K562 (cell line): ENCODE data around the gene RRP7A.

Source experiments
- E2F6 ChIP-seq, 2 experiments: IDR thresholded peaks; 2 replicates each; pipeline ENCODE4 v1.6.1; 2011; ENCODE audit warnings: borderline replicate concordance in 1 of 2, control low read depth in 1 of 2, low read depth in 1 of 2, low read length in 1 of 2, mild to moderate bottlenecking in 1 of 2, mixed read lengths in 1 of 2, moderate library complexity in 1 of 2; ENCODE audit not compliant: insufficient read depth in 1 of 2, insufficient read length in 1 of 2, poor library complexity in 1 of 2, severe bottlenecking in 1 of 2; ENCODE audit errors: extremely low read depth in 1 of 2
- GATA2 ChIP-seq: sonication (generic); formaldehyde crosslinking; IDR thresholded peaks from 2 replicates; pipeline ENCODE4 v1.4.0; 2020; ENCODE audit warnings: mild to moderate bottlenecking, missing genetic modification reagents
- HOXB6 ChIP-seq: fragments of 250-450 bp; sonication (Bioruptor Pico); IDR thresholded peaks from 2 replicates; pipeline ENCODE4 v1.5.1; 2022; ENCODE audit warnings: mild to moderate bottlenecking, borderline replicate concordance
- YBX1 ChIP-seq: fragments of 450-650 bp; IDR thresholded peaks from 2 replicates; pipeline ENCODE4 v1.7.1; 2016; ENCODE audit warnings: mild to moderate bottlenecking
- ZNF583 ChIP-seq: fragments of 250-450 bp; sonication (Bioruptor Pico); IDR thresholded peaks from 2 replicates; pipeline ENCODE4 v1.4.0; 2020

- TF ChIP-seq HOXB6 (CRISPR knock-in tag) = no peak
- TF ChIP-seq ZNF583 (CRISPR knock-in tag) = no peak
- TF ChIP-seq E2F6 (IDR thresholded peaks at IDR 0.05; ENCODE audit: borderline replicate concordance in 1 of 2, extremely low read depth in 1 of 2, insufficient read depth in 1 of 2, insufficient read length in 1 of 2, low read depth in 1 of 2, low read length in 1 of 2, poor library complexity in 1 of 2, severe bottlenecking in 1 of 2) = no peak
- no peak for TF ChIP-seq GATA2 (CRISPR knock-in tag)
- TF ChIP-seq YBX1 = no peak
Observed at GRCh38 chr22:42544686-42545085, 25.1 kb upstream of the RRP7A start.
